AG09309 (cell line): ENCODE measurements around the gene MTRR.

ENCODE experiments used
- DNase-seq: peaks from one replicate; pipeline ENCODE4 v3.0.0-alpha.2; 2010; ENCODE audit warnings: low read depth
- H3K4me3 ChIP-seq: 2 replicates; pipeline ENCODE4 v1.5.1; 2011; ENCODE audit warnings: mild to moderate bottlenecking, low read depth, low read length, moderate library complexity; ENCODE audit not compliant: control insufficient read depth
- CTCF ChIP-seq: IDR thresholded peaks from 2 replicates; pipeline ENCODE4 v1.5.1; 2011; ENCODE audit warnings: mild to moderate bottlenecking, low read depth, low read length, inconsistent platforms; ENCODE audit not compliant: insufficient read depth, control insufficient read depth; ENCODE audit errors: missing control alignments

The MTRR gene

GRCh38 chr5:7867260-7867659, 1.7 kb upstream of the MTRR start:
- H3K4me3 ChIP-seq = no peak overlapping the region
- DNase-seq = no peak
- no peak for TF ChIP-seq CTCF

GRCh38 chr5:7868427-7868772, 548 bp upstream of the MTRR start:
- DNase-seq = no peak
- TF ChIP-seq CTCF = no peak
- H3K4me3 ChIP-seq = peak overlapping the region; percentile 86

- TF ChIP-seq CTCF = no peak
- DNase-seq = no peak
- peak overlapping the region; percentile 86 for H3K4me3 ChIP-seq
Measured at GRCh38 chr5:7869474-7870136, 657 bp downstream of the MTRR start.

GRCh38 chr5:7871653-7872052, 2.7 kb downstream of the MTRR start:
- no peak overlapping the region for H3K4me3 ChIP-seq
- DNase-seq = no peak
- TF ChIP-seq CTCF = no peak

- no peak for DNase-seq
- no peak overlapping the region for H3K4me3 ChIP-seq
Measured at GRCh38 chr5:7872517-7873130, 3.7 kb downstream of the MTRR start.

GRCh38 chr5:7873216-7873615, 4.3 kb downstream of the MTRR start:
- no peak for TF ChIP-seq CTCF
- DNase-seq = no peak
- H3K4me3 ChIP-seq = no peak overlapping the region

More at GRCh38 chr5:7872517-7873130, 3.7 kb downstream of the MTRR start:
- no peak for TF ChIP-seq CTCF

GRCh38 chr5:7874639-7875038, 5.7 kb downstream of the MTRR start:
- no peak overlapping the region for H3K4me3 ChIP-seq
- no peak for DNase-seq
- TF ChIP-seq CTCF = no peak
